Measurements from ENCODE around the gene MED17.

GRCh38 chr11:93852242-93852641 is 68.2 kb downstream of the MED17 start:
- TF ChIP-seq, protein P1, sequence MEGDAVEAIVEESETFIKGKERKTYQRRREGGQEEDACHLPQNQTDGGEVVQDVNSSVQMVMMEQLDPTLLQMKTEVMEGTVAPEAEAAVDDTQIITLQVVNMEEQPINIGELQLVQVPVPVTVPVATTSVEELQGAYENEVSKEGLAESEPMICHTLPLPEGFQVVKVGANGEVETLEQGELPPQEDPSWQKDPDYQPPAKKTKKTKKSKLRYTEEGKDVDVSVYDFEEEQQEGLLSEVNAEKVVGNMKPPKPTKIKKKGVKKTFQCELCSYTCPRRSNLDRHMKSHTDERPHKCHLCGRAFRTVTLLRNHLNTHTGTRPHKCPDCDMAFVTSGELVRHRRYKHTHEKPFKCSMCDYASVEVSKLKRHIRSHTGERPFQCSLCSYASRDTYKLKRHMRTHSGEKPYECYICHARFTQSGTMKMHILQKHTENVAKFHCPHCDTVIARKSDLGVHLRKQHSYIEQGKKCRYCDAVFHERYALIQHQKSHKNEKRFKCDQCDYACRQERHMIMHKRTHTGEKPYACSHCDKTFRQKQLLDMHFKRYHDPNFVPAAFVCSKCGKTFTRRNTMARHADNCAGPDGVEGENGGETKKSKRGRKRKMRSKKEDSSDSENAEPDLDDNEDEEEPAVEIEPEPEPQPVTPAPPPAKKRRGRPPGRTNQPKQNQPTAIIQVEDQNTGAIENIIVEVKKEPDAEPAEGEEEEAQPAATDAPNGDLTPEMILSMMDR (IDR thresholded peaks at IDR 0.05; ENCODE audit: low read length): no peak
- no peak for TF ChIP-seq EZH2 (IDR thresholded peaks at IDR 0.05; ENCODE audit: borderline replicate concordance, low read length)

Measured in OCI-LY1 (cell line).